Body of pancreas (tissue), 4 donors: Measurements from ENCODE around the gene RBM44.
"Not testable (repeated sequence)": the region's sequence is repeated elsewhere in the genome, so short reads cannot be mapped to it uniquely, and the experiment has no call there.

Experiments
- POLR2A ChIP-seq, 3 donors: fragments of 450-650 bp; IDR thresholded peaks; one replicate each; pipeline ENCODE4 v1.6.1; 2016; ENCODE audit warnings: antibody characterized with exemption in 3 of 3, mild to moderate bottlenecking in 2 of 3
- TF ChIP-seq, protein P1 (sequence below), 7 experiments: fragments of 450-650 bp in 4 of 7; fragments of 200-600 bp in 3 of 7; sonication (generic) in 3 of 7; IDR thresholded peaks; one replicate each; pipeline ENCODE4 v1.5.1; 2016 to 2019; ENCODE audit warnings: antibody characterized with exemption in 7 of 7

DNA sequence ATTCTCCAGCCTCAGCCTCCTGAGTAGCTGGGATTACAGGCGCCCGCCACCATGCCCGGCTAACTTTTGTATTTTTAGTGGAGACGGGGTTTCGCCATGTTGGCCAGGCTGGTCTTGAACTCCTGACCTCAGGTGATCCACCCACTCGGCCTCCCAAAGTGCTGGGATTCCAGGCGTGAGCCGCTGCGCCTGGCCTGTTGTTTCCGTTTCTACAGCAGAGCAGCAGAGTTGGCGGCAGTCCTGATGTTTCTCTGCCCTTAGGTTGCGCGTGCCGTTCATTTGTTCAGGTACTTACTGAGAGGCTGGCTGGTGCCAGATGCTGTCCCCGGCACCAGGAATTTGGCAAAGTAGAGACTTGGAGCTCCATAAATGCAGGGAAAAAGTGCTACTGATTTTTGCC, 48.1 kb upstream of the RBM44 start:
- TF ChIP-seq, protein P1, sequence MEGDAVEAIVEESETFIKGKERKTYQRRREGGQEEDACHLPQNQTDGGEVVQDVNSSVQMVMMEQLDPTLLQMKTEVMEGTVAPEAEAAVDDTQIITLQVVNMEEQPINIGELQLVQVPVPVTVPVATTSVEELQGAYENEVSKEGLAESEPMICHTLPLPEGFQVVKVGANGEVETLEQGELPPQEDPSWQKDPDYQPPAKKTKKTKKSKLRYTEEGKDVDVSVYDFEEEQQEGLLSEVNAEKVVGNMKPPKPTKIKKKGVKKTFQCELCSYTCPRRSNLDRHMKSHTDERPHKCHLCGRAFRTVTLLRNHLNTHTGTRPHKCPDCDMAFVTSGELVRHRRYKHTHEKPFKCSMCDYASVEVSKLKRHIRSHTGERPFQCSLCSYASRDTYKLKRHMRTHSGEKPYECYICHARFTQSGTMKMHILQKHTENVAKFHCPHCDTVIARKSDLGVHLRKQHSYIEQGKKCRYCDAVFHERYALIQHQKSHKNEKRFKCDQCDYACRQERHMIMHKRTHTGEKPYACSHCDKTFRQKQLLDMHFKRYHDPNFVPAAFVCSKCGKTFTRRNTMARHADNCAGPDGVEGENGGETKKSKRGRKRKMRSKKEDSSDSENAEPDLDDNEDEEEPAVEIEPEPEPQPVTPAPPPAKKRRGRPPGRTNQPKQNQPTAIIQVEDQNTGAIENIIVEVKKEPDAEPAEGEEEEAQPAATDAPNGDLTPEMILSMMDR (IDR thresholded peaks at IDR 0.05) = not testable (repeated sequence)
- not testable (repeated sequence) for TF ChIP-seq POLR2A (IDR thresholded peaks at IDR 0.05)
